NCI-H187 treated with DMSO at 0.1 percent for 48 hours (cell line): Measurements from ENCODE around the gene LRP1B.

Source experiments
- DNase-seq: peaks from one replicate; lab custom pipeline; 2025; lab: John Stamatoyannopoulos, UW

The LRP1B gene

DNA sequence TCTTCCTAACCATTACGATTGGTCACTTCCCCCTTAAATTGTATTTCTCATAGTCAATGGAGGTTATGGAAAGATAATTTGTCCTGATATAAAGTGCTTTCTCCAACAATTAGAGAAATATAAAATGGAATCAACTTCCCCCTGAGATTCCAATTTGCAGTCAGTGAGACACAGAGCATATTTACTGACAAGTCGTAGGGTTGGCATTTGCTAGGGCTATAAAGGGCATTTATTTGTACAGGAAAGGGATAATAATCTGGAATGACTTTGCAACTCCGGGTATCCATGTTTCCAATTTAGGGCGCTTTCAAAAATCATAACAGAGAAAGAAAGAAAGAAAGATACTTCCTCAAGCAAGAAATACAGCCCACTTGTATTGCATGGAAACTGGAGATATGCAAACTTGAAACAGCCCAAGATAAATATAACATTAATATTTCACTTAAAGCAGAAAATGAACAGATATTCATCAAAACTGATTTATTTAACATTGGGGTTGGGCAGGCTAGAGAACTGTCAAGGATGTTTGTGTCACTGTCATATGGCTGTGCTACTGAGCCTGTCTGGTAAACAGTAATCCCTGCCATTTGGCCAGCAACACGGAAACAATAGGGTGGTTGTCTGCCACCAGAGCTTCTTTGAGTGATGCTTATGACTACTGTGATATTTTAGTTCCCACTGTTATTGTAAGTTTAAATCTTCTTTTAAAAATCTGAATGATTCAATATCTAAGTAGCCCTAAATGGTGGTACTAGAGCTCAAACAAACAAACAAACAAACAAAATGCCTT lies 621.8 kb downstream of the LRP1B start:
- DNase-seq = no peak

GRCh38 chr2:141508086-141508752 lies 622.6 kb downstream of the LRP1B start:
- no peak for DNase-seq

- no peak for DNase-seq
Measured at GRCh38 chr2:141506135-141506534, 624.7 kb downstream of the LRP1B start.

- DNase-seq = no peak
Measured at GRCh38 chr2:141501752-141502151, 629.1 kb downstream of the LRP1B start.

DNA sequence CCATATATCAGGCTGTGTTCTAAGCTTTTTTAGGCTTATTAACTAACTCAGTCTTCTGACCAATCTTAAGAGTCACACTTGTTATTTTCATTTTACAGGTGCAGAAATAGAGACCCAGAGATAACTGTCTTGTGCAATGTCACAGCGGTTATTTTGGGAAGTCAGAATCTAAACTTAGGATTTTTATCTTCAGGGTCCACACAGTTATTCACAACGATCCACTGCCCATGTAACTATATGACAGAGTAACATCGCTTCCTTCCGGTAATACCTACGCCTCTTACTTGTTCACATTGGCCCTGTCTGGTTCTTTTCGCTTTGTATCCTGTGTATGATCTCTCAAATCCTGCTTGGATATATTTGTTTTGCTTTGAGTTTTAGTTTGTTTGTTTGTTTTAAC lies 631.7 kb downstream of the LRP1B start:
- DNase-seq = no peak

DNA sequence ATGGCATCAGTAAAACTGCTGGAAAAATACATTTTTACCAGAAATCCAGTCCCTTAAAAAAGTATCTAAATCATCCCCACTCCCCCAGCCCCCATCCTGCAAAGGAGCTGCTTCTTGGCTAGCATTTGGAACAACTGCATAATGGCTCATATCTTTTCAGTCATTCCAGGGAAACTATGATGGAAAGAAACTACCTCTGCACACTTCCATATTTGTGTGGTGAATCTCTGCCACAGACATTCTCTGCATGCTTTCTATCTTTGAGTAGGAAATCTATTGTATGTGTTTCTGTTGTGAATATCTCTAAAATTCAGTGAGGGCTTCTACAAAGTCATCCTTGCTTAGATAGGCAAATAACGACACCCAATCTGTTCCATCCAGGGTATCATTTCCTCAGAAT lies 632.3 kb downstream of the LRP1B start:
- no peak for DNase-seq

GRCh38 chr2:141497272-141497671 lies 633.5 kb downstream of the LRP1B start:
- DNase-seq = no peak

GRCh38 chr2:141496810-141497209 lies 634.0 kb downstream of the LRP1B start:
- no peak for DNase-seq

GRCh38 chr2:141493936-141494335 lies 636.9 kb downstream of the LRP1B start:
- no peak for DNase-seq

DNA sequence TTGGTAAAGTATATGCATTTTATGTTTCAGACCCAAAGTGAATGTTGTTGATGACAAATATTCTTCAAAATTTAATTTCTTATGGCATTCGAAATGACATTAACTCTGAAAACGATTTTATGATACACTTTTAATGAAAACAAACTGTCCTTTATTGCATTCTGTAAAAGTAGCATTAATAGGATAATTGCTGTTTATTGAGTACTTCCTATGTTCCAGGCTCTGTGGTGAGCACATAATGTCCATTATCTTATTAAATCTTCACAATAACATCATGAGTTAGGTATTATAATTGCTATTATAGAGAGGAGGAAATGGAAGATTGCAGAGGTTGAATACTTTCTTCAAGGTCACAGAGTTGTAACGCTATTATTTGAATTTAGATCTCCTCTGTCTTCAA lies 638.0 kb downstream of the LRP1B start:
- no peak for DNase-seq

DNA sequence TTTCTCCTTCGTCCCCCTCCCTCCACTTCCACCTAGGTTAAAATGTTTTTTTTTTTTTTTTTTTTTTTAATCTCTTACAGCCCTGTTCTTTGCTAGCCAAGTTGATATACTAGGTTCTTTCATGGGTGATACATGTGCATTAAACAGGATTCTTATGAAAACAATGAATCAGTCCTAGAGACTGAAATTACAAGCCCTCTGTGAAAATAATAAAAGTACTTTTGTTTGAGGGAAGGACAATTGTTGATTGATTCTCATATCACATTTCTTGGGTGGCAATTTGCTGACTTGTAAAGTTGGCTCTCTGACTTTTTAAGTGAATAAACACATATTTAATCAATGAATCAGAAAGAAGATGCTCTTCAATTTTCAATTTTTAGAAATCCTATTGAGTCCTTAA lies 639.9 kb downstream of the LRP1B start:
- DNase-seq = no peak

- DNase-seq = no peak
Measured at GRCh38 chr2:141482697-141483096, 648.1 kb downstream of the LRP1B start.

GRCh38 chr2:141475801-141476200 lies 655.0 kb downstream of the LRP1B start:
- no peak for DNase-seq

GRCh38 chr2:141468761-141469160 lies 662.1 kb downstream of the LRP1B start:
- DNase-seq = no peak

GRCh38 chr2:141467331-141467730 lies 663.5 kb downstream of the LRP1B start:
- no peak for DNase-seq

DNA sequence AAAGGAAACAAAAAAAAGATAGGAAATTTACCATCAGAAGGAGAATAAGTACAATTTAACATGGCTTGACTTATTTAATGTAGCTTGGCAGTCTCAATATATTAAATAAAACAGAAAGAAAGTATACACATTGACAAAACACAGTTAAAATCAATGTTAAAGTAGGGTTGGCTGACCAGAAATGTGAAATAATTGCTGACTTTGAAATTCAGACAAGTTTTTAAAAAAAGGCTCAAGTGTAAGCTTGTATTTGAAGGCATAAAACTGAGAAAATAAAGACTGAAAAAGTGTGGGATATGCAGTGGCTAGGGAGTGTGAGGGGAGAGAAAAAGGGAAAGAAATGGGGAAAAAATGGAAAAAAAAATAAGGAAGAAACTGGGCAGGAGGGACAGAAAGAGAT lies 665.8 kb downstream of the LRP1B start:
- DNase-seq = no peak

GRCh38 chr2:141458351-141458750 lies 672.5 kb downstream of the LRP1B start:
- no peak for DNase-seq

DNA sequence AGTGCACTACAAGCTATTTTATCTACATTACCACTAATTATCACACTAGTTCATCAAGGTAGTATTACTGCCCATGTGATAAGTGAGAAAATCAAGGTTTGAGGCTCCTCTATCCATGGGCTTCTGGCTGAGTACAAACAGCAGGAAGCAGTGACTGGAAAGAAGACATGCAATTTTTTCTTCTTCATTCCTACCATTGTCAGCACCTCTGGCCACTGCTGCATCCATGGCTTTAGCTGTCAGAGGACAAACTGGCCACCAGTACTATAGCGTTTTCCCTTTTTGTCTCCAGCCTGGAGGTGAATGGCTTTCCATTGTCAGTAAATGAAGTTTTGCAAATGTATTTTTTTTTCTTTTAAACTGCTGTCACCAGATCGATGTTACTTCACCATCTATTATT lies 674.9 kb downstream of the LRP1B start:
- DNase-seq = no peak

GRCh38 chr2:141455211-141455826 lies 675.5 kb downstream of the LRP1B start:
- no peak for DNase-seq

DNA sequence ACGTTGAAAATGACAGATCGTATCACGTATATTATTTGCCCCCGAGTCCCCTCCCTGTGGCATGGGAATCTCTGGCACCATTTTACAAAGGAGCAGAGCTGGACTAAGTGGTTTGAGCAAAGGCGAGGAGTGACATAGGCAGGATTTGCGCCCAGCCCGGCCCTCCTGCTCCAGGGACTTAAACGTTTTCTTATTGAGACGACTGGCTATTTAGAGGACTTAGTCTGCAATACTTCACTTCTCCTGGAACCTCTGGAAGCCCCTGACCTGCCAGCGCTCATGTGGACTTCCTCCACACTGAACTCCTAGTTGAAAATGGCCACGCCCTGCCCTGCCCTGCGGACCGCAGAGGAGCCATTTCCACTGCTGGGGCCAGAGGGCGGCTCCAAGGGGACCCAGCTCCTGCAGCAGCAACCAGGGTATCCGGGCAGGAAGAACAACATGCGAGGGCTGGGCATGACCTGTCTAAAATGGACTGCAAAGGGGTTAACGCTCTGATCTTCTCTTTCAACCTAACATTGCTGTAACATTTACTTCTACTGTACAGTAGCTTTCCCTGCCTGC lies 690.7 kb downstream of the LRP1B start:
- DNase-seq = no peak

- DNase-seq = no peak
Measured at GRCh38 chr2:141439524-141439923, 691.3 kb downstream of the LRP1B start.

GRCh38 chr2:141438536-141438935 lies 692.3 kb downstream of the LRP1B start:
- no peak for DNase-seq

- DNase-seq = no peak
Measured at GRCh38 chr2:141437521-141437920, 693.3 kb downstream of the LRP1B start.
